Fibroblast of the aortic adventitia (primary cell): ENCODE measurements around the gene TMEM184B. TPM values are rescaled to one million over a fixed set of nuclear protein-coding genes. Genes with fewer than 3 reads are reported as not detected.

Source experiments
- DNase-seq: peaks from one replicate; pipeline ENCODE4 v3.0.0-alpha.2; 2010; ENCODE audit warnings: low read depth
- H3K4me3 ChIP-seq: 2 replicates; pipeline ENCODE4 v1.5.1; 2011; ENCODE audit warnings: low read depth, mild to moderate bottlenecking, control low read depth, low read length, moderate library complexity
- total RNA-seq: library from RNA; depleted of rRNA; stranded (reverse); fragments of >200 nt; gene quantifications from 2 replicates; pipeline ENCODE4 v1.2.3, GENCODE V29; 2012; ENCODE audit warnings: low replicate concordance
- TF ChIP-seq, protein P1 (sequence below): IDR thresholded peaks from 2 replicates; pipeline ENCODE4 v1.5.1; 2011; ENCODE audit warnings: mild to moderate bottlenecking, low read length, control low read depth, inconsistent platforms; ENCODE audit not compliant: insufficient read depth

Gene TMEM184B
- total RNA-seq, 1 donor, result 46.0 TPM

DNA sequence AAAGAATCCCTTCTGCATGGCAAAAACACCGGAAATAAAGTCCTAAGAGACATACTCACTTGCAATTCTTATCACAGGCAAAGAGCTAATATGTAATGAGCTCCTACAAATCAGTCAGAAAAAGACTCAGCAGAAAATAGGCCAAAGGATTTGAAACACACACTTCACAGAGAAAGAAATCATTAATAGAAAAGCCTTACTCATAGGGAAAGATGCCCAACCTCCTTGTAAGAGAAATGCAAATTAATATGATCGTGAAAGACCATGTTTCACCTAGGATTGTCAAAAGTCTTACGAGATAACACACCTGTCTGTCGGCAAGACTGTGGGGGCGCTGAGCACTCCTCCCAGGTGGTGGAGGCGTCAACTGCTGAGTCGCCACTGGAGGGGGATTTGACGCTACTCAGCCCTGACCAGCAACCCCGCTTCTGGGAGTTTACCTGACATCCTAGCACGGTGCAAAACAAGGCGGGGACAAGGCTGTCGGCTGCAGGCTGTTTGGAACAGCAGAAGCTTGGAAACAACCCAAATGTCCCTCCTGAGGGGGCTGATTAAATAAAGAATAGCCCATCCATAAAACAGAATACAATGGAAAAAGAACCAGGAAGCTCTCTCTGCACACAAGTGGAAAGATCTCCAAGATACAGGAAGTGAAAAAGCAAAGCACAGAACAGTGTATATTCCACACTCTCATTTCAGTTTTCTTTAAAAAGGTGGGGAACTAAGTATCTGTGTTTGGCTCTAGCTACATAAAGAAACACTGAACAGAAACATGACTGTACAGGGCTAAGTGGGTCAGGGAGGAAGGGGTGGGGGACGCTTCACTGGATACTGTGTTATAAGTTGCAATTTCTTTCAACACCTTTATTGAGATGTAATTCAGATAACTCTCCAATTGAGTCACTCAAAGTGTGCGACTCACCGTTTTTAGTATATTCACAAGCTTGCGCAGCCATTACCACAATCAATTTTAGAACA lies 33.0 kb upstream of the TMEM184B start:
- TF ChIP-seq, protein P1, sequence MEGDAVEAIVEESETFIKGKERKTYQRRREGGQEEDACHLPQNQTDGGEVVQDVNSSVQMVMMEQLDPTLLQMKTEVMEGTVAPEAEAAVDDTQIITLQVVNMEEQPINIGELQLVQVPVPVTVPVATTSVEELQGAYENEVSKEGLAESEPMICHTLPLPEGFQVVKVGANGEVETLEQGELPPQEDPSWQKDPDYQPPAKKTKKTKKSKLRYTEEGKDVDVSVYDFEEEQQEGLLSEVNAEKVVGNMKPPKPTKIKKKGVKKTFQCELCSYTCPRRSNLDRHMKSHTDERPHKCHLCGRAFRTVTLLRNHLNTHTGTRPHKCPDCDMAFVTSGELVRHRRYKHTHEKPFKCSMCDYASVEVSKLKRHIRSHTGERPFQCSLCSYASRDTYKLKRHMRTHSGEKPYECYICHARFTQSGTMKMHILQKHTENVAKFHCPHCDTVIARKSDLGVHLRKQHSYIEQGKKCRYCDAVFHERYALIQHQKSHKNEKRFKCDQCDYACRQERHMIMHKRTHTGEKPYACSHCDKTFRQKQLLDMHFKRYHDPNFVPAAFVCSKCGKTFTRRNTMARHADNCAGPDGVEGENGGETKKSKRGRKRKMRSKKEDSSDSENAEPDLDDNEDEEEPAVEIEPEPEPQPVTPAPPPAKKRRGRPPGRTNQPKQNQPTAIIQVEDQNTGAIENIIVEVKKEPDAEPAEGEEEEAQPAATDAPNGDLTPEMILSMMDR, result no peak
- H3K4me3 ChIP-seq, result peak overlapping the region; percentile 10
- peak; percentile 72 for DNase-seq

- no peak overlapping the region for H3K4me3 ChIP-seq
- TF ChIP-seq, protein P1, result peak; percentile 39
- DNase-seq, result peak; percentile 26
These were observed 31.7 kb upstream of the TMEM184B start for GRCh38 chr22:38304526-38304925.

DNA sequence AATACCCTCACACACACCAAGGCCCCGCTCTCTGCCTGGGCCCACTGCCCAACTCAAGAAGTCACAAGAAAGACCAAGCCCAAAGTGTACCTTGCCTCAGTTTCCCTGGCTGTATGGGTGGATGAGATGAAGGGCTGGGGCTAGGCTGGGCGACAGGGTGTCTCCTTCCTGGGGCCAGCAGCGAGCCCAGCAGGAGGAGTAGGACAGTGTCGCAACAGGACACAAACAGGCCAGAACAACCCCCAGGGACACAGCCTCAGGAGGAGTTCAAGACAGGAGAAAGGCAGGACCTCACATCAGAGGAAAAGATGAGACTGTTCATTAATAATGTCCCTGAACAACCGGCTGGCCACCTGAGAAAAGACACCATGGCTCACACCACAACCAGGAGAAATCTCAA lies 31.2 kb upstream of the TMEM184B start:
- no peak for DNase-seq
- TF ChIP-seq, protein P1, result no peak
- H3K4me3 ChIP-seq, result no peak overlapping the region

DNA sequence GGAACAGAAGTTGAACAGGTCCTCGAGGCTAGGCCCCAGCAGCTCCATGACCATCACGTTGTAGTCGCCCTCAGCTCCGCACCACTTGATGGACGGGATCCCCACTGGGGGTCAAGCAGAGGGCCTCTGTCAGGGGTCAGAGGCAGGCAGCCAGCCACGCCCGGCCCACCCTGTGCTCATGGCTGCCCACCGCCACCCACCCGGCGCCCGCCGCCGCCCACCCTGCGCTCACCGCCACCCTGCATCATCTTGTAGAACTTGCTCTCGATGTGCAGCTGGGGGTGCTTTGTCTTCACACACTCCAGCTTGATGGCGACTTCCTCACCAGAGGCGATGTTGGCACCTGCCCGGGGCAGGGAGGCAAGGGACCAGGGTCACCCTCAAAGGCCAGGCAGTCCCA lies 30.1 kb upstream of the TMEM184B start:
- no peak overlapping the region for H3K4me3 ChIP-seq
- DNase-seq, result no peak
- TF ChIP-seq, protein P1, result no peak

- no peak for DNase-seq
- TF ChIP-seq, protein P1, result no peak
- H3K4me3 ChIP-seq, result no peak overlapping the region
These were observed 28.1 kb upstream of the TMEM184B start for GRCh38 chr22:38300946-38301345.

GRCh38 chr22:38300197-38300945 lies 27.6 kb upstream of the TMEM184B start:
- TF ChIP-seq, protein P1, result no peak
- H3K4me3 ChIP-seq, result no peak overlapping the region
- no peak for DNase-seq
